Osteoblast (primary cell): ENCODE measurements around the gene KLHL3. TPM values are rescaled to one million over a fixed set of nuclear protein-coding genes. Genes with fewer than 3 reads are reported as not detected.

Experiments
- DNase-seq: peaks from one replicate; pipeline ENCODE4 v3.0.0; 2011; ENCODE audit warnings: low spot score, mixed read lengths; ENCODE audit not compliant: insufficient read length; ENCODE audit errors: missing footprints
- H2AFZ ChIP-seq: 2 replicates; pipeline ENCODE4 v1.6.0; 2011; ENCODE audit warnings: mild to moderate bottlenecking, low read length
- H3K27ac ChIP-seq: 2 replicates; pipeline ENCODE4 v1.5.1; 2011; ENCODE audit warnings: mild to moderate bottlenecking, low read depth, low read length, moderate library complexity
- H3K27me3 ChIP-seq: 2 replicates; pipeline ENCODE4 v1.6.0; 2012; ENCODE audit warnings: mild to moderate bottlenecking, control low read depth, inconsistent platforms, low read length, moderate library complexity; ENCODE audit not compliant: insufficient read depth
- H3K36me3 ChIP-seq: 2 replicates; pipeline ENCODE4 v1.5.1; 2011; ENCODE audit warnings: mild to moderate bottlenecking, low read length, control low read depth, moderate library complexity; ENCODE audit not compliant: insufficient read depth
- H3K4me1 ChIP-seq: 2 replicates; pipeline ENCODE4 v1.5.1; 2011; ENCODE audit warnings: mild to moderate bottlenecking, low read length, control low read depth, moderate library complexity; ENCODE audit not compliant: insufficient read depth
- H3K4me2 ChIP-seq: 2 replicates; pipeline ENCODE4 v1.6.0; 2011; ENCODE audit warnings: mild to moderate bottlenecking, low read length; ENCODE audit not compliant: insufficient read depth
- H3K4me3 ChIP-seq: fragments of 200-600 bp; sonication (generic); 3 replicates; pipeline ENCODE4 v1.5.1; 2012; ENCODE audit warnings: mild to moderate bottlenecking, low read length, inconsistent platforms; ENCODE audit not compliant: insufficient read depth
- H3K79me2 ChIP-seq: 2 replicates; pipeline ENCODE4 v1.6.0; 2012; ENCODE audit warnings: mild to moderate bottlenecking, low read length, control low read depth, inconsistent platforms; ENCODE audit not compliant: insufficient read depth
- H3K9me3 ChIP-seq: 2 replicates; pipeline ENCODE4 v1.5.1; 2011; ENCODE audit warnings: low read depth, low read length, control low read depth
- H4K20me1 ChIP-seq: 2 replicates; pipeline ENCODE4 v1.6.0; 2012; ENCODE audit warnings: mild to moderate bottlenecking, low read length, control low read depth; ENCODE audit not compliant: insufficient read depth
- CTCF ChIP-seq: IDR thresholded peaks from 2 replicates; pipeline ENCODE4 v1.5.1; 2011; ENCODE audit warnings: mild to moderate bottlenecking, low read depth, low read length, moderate library complexity; ENCODE audit errors: extremely low read depth
- total RNA-seq: library from RNA; depleted of rRNA; stranded (reverse); fragments of >200 nt; gene quantifications from 2 replicates; pipeline ENCODE4 v1.2.3, GENCODE V29; 2012

The KLHL3 gene
- total RNA-seq, 1 donor: 6.2 TPM

GRCh38 chr5:137587919-137588318 is 148.0 kb downstream of the KLHL3 start:
- no peak for TF ChIP-seq CTCF
- no peak overlapping the region for H3K4me3 ChIP-seq
- no peak overlapping the region for H3K4me2 ChIP-seq
- no peak overlapping the region for H3K27ac ChIP-seq
- H3K27me3 ChIP-seq: peaks cover 37% of the 10 kb centered on the region
- no peaks in the 10 kb centered on the region for H4K20me1 ChIP-seq
- H3K36me3 ChIP-seq: no peaks in the 10 kb centered on the region
- H3K9me3 ChIP-seq: no peaks in the 10 kb centered on the region
- no peaks in the 10 kb centered on the region for H3K79me2 ChIP-seq
- no peak for DNase-seq
- H3K4me1 ChIP-seq: no peaks in the 10 kb centered on the region
- no peak overlapping the region for H2AFZ ChIP-seq

GRCh38 chr5:137584262-137584661 is 151.6 kb downstream of the KLHL3 start:
- TF ChIP-seq CTCF: no peak
- no peaks in the 10 kb centered on the region for H4K20me1 ChIP-seq
- H3K27ac ChIP-seq: no peak overlapping the region
- DNase-seq: no peak
- H3K4me1 ChIP-seq: no peaks in the 10 kb centered on the region
- no peaks in the 10 kb centered on the region for H3K79me2 ChIP-seq
- H3K27me3 ChIP-seq: peaks cover 24% of the 10 kb centered on the region
- no peak overlapping the region for H2AFZ ChIP-seq
- no peak overlapping the region for H3K4me2 ChIP-seq
- no peaks in the 10 kb centered on the region for H3K9me3 ChIP-seq
- no peak overlapping the region for H3K4me3 ChIP-seq
- H3K36me3 ChIP-seq: no peaks in the 10 kb centered on the region

GRCh38 chr5:137583129-137583528 is 152.8 kb downstream of the KLHL3 start:
- no peak overlapping the region for H3K27ac ChIP-seq
- DNase-seq: no peak
- no peaks in the 10 kb centered on the region for H4K20me1 ChIP-seq
- TF ChIP-seq CTCF: no peak
- no peaks in the 10 kb centered on the region for H3K36me3 ChIP-seq
- no peak overlapping the region for H2AFZ ChIP-seq
- H3K4me1 ChIP-seq: no peaks in the 10 kb centered on the region
- H3K4me2 ChIP-seq: no peak overlapping the region
- no peaks in the 10 kb centered on the region for H3K79me2 ChIP-seq
- no peaks in the 10 kb centered on the region for H3K9me3 ChIP-seq
- H3K4me3 ChIP-seq: no peak overlapping the region
- peaks cover 17% of the 10 kb centered on the region for H3K27me3 ChIP-seq

- H3K27me3 ChIP-seq: peaks cover 9% of the 10 kb centered on the region
- H4K20me1 ChIP-seq: no peaks in the 10 kb centered on the region
- DNase-seq: no peak
- H3K36me3 ChIP-seq: no peaks in the 10 kb centered on the region
- no peaks in the 10 kb centered on the region for H3K79me2 ChIP-seq
- no peak overlapping the region for H3K4me3 ChIP-seq
- no peaks in the 10 kb centered on the region for H3K4me1 ChIP-seq
- H3K27ac ChIP-seq: no peak overlapping the region
- H3K4me2 ChIP-seq: no peak overlapping the region
- no peaks in the 10 kb centered on the region for H3K9me3 ChIP-seq
- H2AFZ ChIP-seq: no peak overlapping the region
- TF ChIP-seq CTCF: no peak
Measured at GRCh38 chr5:137582218-137582617, 153.7 kb downstream of the KLHL3 start.
